Parathyroid adenoma (tissue), 2 donors: ENCODE measurements around the gene ALKBH1.
A peak's percentile ranks its signal among the peaks of the same experiment; 100 is the strongest.
"Not testable (repeated sequence)": the region's sequence is repeated elsewhere in the genome, so short reads cannot be mapped to it uniquely, and the experiment has no call there.

Source experiments
- H2AFZ ChIP-seq: fragments of 300-600 bp; sonication (generic); one replicate; pipeline ENCODE4 v1.7.0; 2017; ENCODE audit warnings: antibody characterized with exemption, mild to moderate bottlenecking
- H3K27ac ChIP-seq: fragments of 300-600 bp; sonication (generic); one replicate; pipeline ENCODE4 v1.7.0; 2017
- H3K27me3 ChIP-seq: fragments of 300-600 bp; sonication (generic); one replicate; pipeline ENCODE4 v1.7.0; 2017; ENCODE audit warnings: low read length; ENCODE audit not compliant: control insufficient read depth, insufficient read depth
- H3K36me3 ChIP-seq: fragments of 300-600 bp; sonication (generic); one replicate; pipeline ENCODE4 v1.7.0; 2017; ENCODE audit warnings: low read length; ENCODE audit not compliant: control insufficient read depth, insufficient read depth
- H3K4me1 ChIP-seq: fragments of 300-600 bp; sonication (generic); one replicate; pipeline ENCODE4 v1.7.0; 2017; ENCODE audit warnings: control low read depth
- H3K4me2 ChIP-seq: fragments of 300-600 bp; sonication (generic); one replicate; pipeline ENCODE4 v1.7.0; 2017; ENCODE audit warnings: low read length
- H3K4me3 ChIP-seq: fragments of 300-600 bp; sonication (generic); one replicate; pipeline ENCODE4 v1.7.0; 2017; ENCODE audit warnings: low read depth, low read length
- H3K79me2 ChIP-seq: fragments of 300-600 bp; sonication (generic); one replicate; pipeline ENCODE4 v1.7.0; 2017; ENCODE audit warnings: control low read depth
- H3K9ac ChIP-seq: fragments of 300-600 bp; sonication (generic); one replicate; pipeline ENCODE4 v1.7.0; 2017; ENCODE audit warnings: mild to moderate bottlenecking
- H3K9me3 ChIP-seq: fragments of 300-600 bp; sonication (generic); one replicate; pipeline ENCODE4 v1.7.0; 2017; ENCODE audit warnings: low read length; ENCODE audit not compliant: control insufficient read depth
- CTCF ChIP-seq: fragments of 300-600 bp; sonication (generic); IDR thresholded peaks from one replicate; pipeline ENCODE4 v1.7.0; 2017; ENCODE audit warnings: antibody characterized with exemption, mild to moderate bottlenecking
- donor health status: primary hyperparathyroidism.

The ALKBH1 gene

GRCh38 chr14:77707724-77708408 is at the start of gene ALKBH1, which contains the start of gene SLIRP:
ALKBH1 (minus strand) TSS chr14:77708023; CDS start chr14:77708004, 19 bp downstream.
SLIRP (plus strand) TSS chr14:77708103; CDS start chr14:77708112, 9 bp downstream.
- no peak within 1 kb of the TSS for H3K9ac ChIP-seq
- H2AFZ ChIP-seq: peak within 1 kb of the TSS; percentile 87
- no peaks in the 10 kb centered on the region for H3K36me3 ChIP-seq
- H3K9me3 ChIP-seq: no peaks in the 10 kb centered on the region
- H3K4me3 ChIP-seq: peak within 1 kb of the TSS; percentile 97
- H3K27me3 ChIP-seq: no peaks in the 10 kb centered on the region
- H3K4me1 ChIP-seq: peaks cover 12% of the 10 kb centered on the region
- peak within 1 kb of the TSS; percentile 86 for H3K4me2 ChIP-seq
- peaks cover 53% of the 10 kb centered on the region for H3K79me2 ChIP-seq
- no peak for TF ChIP-seq CTCF
- H3K27ac ChIP-seq: peak within 1 kb of the TSS; percentile 58

- H3K27me3 ChIP-seq: no peaks in the 10 kb centered on the region
- H3K9me3 ChIP-seq: no peaks in the 10 kb centered on the region
- H2AFZ ChIP-seq: no peak overlapping the region
- no peak overlapping the region for H3K4me2 ChIP-seq
- H3K27ac ChIP-seq: no peak overlapping the region
- peaks cover 4% of the 10 kb centered on the region for H3K4me1 ChIP-seq
- no peak overlapping the region for H3K4me3 ChIP-seq
- TF ChIP-seq CTCF: no peak
- H3K79me2 ChIP-seq: peaks cover 35% of the 10 kb centered on the region
- no peaks in the 10 kb centered on the region for H3K36me3 ChIP-seq
- H3K9ac ChIP-seq: no peak overlapping the region
These were observed 45.1 kb upstream of the ALKBH1 start for GRCh38 chr14:77752799-77753516.

GRCh38 chr14:77752266-77752665 is 44.4 kb upstream of the ALKBH1 start:
- Histone ChIP-seq H3K9ac (no peak overlapping the region), H3K27me3 (no peaks in the 10 kb centered on the region), H3K4me2 (no peak overlapping the region), H3K9me3 (no peaks in the 10 kb centered on the region), H3K79me2 (peaks cover 32% of the 10 kb centered on the region), H2AFZ (no peak overlapping the region), H3K27ac (no peak overlapping the region), H3K4me3 (no peak overlapping the region), H3K4me1 (peaks cover 4% of the 10 kb centered on the region), H3K36me3 (no peaks in the 10 kb centered on the region)
- no peak for TF ChIP-seq CTCF

- H2AFZ ChIP-seq, H3K27ac ChIP-seq, H3K9me3 ChIP-seq, H3K4me1 ChIP-seq, H3K4me3 ChIP-seq, H3K4me2 ChIP-seq, H3K36me3 ChIP-seq, H3K27me3 ChIP-seq, H3K9ac ChIP-seq: not testable (repeated sequence)
- H3K79me2 ChIP-seq: peaks cover 14% of the 10 kb centered on the region
These were observed 39.6 kb upstream of the ALKBH1 start for GRCh38 chr14:77747425-77747824.

GRCh38 chr14:77746064-77746702 is 38.4 kb upstream of the ALKBH1 start:
- Histone ChIP-seq H3K27me3 (no peaks in the 10 kb centered on the region), H3K36me3 (no peaks in the 10 kb centered on the region), H2AFZ (no peak overlapping the region), H3K9ac (no peak overlapping the region), H3K27ac (no peak overlapping the region), H3K9me3 (no peaks in the 10 kb centered on the region), H3K79me2 (peaks cover 20% of the 10 kb centered on the region), H3K4me1 (no peaks in the 10 kb centered on the region), H3K4me2 (no peak overlapping the region), H3K4me3 (no peak overlapping the region)
- no peak for TF ChIP-seq CTCF
